Measurements from ENCODE around the gene NPRL2. TPM values are rescaled to one million over a fixed set of nuclear protein-coding genes. Genes with fewer than 3 reads are reported as not detected.

NPRL2 gene
- total RNA-seq, 1 experiment from 2014 or later = 24.1 TPM

DNA sequence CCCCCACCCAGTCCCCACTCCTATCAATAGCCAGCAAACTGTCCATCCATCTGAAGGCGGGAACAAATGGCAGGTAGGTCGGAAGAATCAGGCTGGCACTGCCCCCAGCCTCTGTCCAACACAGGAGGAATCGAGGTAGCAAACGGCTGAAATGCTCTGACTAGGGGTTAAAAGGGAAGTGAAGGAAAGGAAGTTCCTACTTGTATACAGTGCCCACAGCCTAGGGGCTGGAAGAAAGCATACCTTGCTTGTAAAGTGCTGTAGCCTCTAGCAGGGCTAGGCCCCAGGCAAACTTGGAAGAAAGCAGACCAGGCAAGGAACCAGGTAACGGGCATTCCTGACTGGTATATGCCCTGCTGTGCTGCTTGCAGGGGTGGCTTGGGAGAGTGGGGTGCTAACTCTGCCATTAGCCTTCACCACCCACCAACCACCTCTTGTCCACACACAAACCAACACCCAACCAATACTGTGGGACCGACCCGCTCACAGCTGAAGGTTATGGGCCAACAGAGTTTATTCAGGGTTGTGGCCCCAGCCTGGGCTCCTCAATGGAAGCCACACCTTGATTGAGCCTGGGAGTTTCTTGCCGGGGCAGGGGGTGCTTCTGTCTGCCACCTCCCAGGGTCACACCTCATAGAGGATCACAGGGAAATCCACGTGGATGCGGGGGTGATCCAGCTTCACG, 24.9 kb downstream of the NPRL2 start:
- DNase-seq = no peak
- H4K20me1 ChIP-seq (ENCODE audit: insufficient read depth) = no peaks in the 10 kb centered on the region; the same call in 1 of the 2 replicates
- TF ChIP-seq EZH2 (IDR thresholded peaks at IDR 0.05; ENCODE audit: low read depth) = no peak
- TF ChIP-seq, protein P1, sequence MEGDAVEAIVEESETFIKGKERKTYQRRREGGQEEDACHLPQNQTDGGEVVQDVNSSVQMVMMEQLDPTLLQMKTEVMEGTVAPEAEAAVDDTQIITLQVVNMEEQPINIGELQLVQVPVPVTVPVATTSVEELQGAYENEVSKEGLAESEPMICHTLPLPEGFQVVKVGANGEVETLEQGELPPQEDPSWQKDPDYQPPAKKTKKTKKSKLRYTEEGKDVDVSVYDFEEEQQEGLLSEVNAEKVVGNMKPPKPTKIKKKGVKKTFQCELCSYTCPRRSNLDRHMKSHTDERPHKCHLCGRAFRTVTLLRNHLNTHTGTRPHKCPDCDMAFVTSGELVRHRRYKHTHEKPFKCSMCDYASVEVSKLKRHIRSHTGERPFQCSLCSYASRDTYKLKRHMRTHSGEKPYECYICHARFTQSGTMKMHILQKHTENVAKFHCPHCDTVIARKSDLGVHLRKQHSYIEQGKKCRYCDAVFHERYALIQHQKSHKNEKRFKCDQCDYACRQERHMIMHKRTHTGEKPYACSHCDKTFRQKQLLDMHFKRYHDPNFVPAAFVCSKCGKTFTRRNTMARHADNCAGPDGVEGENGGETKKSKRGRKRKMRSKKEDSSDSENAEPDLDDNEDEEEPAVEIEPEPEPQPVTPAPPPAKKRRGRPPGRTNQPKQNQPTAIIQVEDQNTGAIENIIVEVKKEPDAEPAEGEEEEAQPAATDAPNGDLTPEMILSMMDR (conservative IDR thresholded peaks at IDR 0.05) = no peak
- H3K27me3 ChIP-seq (ENCODE audit: insufficient read depth, low read depth) = no peaks in the 10 kb centered on the region
- intact Hi-C loops (cut with micrococcal nuclease; ENCODE audit: unreplicated experiment) = no loop called here
- H3K9me3 ChIP-seq (ENCODE audit: insufficient read depth, low read depth) = no peaks in the 10 kb centered on the region
- peaks cover 21% of the 10 kb centered on the region for H3F3A ChIP-seq (ENCODE audit: insufficient read depth, low read depth)
- no peak overlapping the region for H3K27ac ChIP-seq
- POLR2A ChIA-PET (ENCODE audit: unreplicated experiment) = no interaction called here
- no peak overlapping the region for H2AFZ ChIP-seq
- H3K9me2 ChIP-seq (ENCODE audit: insufficient read depth) = no peaks in the 10 kb centered on the region
- H3K4me2 ChIP-seq = no peak overlapping the region
- BruUV-seq (replicated peaks) = no TSS peak
- peaks cover 19% of the 10 kb centered on the region for H3K79me2 ChIP-seq (ENCODE audit: low read depth)
- peaks cover 3% of the 10 kb centered on the region; the same call in 1 of the 2 replicates for H3K4me1 ChIP-seq (replicated peaks; ENCODE audit: insufficient read depth)
- H3K36me3 ChIP-seq (ENCODE audit: low read depth) = no peaks in the 10 kb centered on the region
- CTCF ChIA-PET = interaction anchor here (1.6 kb wide), 1 partner anchor 22 kb away, joined by 4 read pairs; the partner anchor contains the start of gene HYAL1
- H3K4me3 ChIP-seq = no peak overlapping the region

DNA sequence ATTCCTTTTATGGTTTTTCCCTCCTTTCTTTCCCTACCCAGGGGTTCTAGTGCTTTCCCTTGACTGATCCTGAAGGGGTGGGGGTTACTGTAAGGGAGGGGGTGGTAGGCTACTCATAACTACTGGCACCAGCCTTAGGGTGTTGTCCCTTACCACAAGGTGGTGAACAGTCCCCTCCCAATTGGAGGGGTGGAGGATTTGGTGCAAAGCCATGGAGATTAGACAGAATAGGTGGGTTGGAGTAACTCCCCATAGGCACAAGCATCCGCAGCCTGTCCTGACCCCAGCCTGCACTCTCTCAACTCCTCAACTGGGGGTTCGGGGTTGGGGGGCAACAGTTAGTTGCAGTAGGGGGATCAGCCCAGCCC, 25.5 kb downstream of the NPRL2 start:
- POLR2A ChIA-PET (ENCODE audit: unreplicated experiment) = no interaction called here
- H3K36me3 ChIP-seq (ENCODE audit: low read depth) = no peaks in the 10 kb centered on the region
- peaks cover 24% of the 10 kb centered on the region for H3K79me2 ChIP-seq (ENCODE audit: low read depth)

DNA sequence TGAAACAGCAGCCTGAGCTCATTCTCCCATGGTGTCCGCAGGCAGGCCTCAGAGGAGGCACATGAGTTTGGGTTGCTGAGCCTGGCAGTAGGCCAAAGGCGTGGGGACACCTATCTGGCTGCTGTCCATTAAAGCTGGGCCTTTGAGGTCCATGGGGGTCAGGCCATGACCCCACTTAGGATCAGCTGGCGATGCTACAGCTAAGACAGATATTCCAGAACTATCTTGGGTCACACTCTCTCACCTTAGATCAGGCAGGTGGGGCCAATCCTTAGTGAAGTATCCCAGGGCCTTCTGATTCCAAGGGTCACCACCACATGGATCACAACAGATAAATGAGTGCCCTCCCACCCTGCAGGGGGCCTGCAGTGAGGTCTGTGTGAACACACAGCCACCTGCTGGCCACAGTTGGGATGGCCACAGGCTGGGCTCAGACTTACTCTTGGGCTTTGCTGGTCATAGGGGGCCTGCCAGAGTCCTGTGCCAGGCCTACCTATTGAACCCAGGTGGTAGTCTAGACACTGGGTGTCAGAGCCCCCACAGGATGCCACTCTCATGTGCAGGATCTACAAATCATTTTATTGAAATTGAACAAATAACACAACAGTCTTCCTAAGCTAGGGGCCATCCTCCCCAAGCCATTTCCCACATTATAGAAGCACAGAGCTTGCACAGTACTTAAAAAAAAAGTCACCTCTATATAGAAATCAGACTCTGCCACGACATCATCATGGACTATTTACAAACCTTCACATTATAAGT, 26.0 kb downstream of the NPRL2 start:
- H3K27me3 ChIP-seq (ENCODE audit: insufficient read depth, low read depth) = no peaks in the 10 kb centered on the region
- H4K20me1 ChIP-seq (ENCODE audit: insufficient read depth) = peaks cover 4% of the 10 kb centered on the region; the same call in 1 of the 2 replicates
- H3K79me2 ChIP-seq (ENCODE audit: low read depth) = peaks cover 30% of the 10 kb centered on the region
- peaks cover 1% of the 10 kb centered on the region; the same call in 1 of the 2 replicates for H3K36me3 ChIP-seq (ENCODE audit: low read depth)
- H3K4me2 ChIP-seq = no peak overlapping the region
- H3K27ac ChIP-seq = no peak overlapping the region
- H3K9me2 ChIP-seq (ENCODE audit: insufficient read depth) = no peaks in the 10 kb centered on the region
- no peaks in the 10 kb centered on the region for H3K9me3 ChIP-seq (ENCODE audit: insufficient read depth, low read depth)
- intact Hi-C loops (cut with micrococcal nuclease; ENCODE audit: unreplicated experiment) = loop anchor here (1.0 kb wide), 3 partner anchors 50 to 97 kb away; no protein-coding TSS in a partner anchor
- POLR2A ChIA-PET (ENCODE audit: unreplicated experiment) = interaction anchor here (0.5 to 0.6 kb wide), 2 partner anchors 11 to 48 kb away, joined by 5 to 12 read pairs; no protein-coding TSS in a partner anchor
- H3K4me1 ChIP-seq (replicated peaks; ENCODE audit: insufficient read depth) = peaks cover 10% of the 10 kb centered on the region
- no peak for TF ChIP-seq EZH2 (IDR thresholded peaks at IDR 0.05; ENCODE audit: low read depth)
- TF ChIP-seq, protein P1 (conservative IDR thresholded peaks at IDR 0.05) = peak; percentile 88
- H3K4me3 ChIP-seq = no peak overlapping the region
- CTCF ChIA-PET = interaction anchor here (0.5 to 1.6 kb wide), 4 partner anchors 21 to 98 kb away, joined by 3 to 10 read pairs (median 4); partner anchors contain the start of gene HYAL1
- H3F3A ChIP-seq (ENCODE audit: insufficient read depth, low read depth) = peaks cover 15% of the 10 kb centered on the region
- no TSS peak for BruUV-seq (replicated peaks)
- no peak overlapping the region for H2AFZ ChIP-seq
- DNase-seq = peak; percentile 45 to 68

More for the DNA sequence above, 25.5 kb downstream of the NPRL2 start:
- Histone ChIP-seq H3K4me1 (replicated peaks; ENCODE audit: insufficient read depth) (peaks cover 7% of the 10 kb centered on the region), H3K9me2 (ENCODE audit: insufficient read depth) (no peaks in the 10 kb centered on the region), H3K4me2 (no peak overlapping the region), H3K9me3 (ENCODE audit: insufficient read depth, low read depth) (no peaks in the 10 kb centered on the region), H4K20me1 (ENCODE audit: insufficient read depth) (peaks cover 3% of the 10 kb centered on the region; the same call in 1 of the 2 replicates), H2AFZ (no peak overlapping the region), H3F3A (ENCODE audit: insufficient read depth, low read depth) (peaks cover 21% of the 10 kb centered on the region), H3K27me3 (ENCODE audit: insufficient read depth, low read depth) (no peaks in the 10 kb centered on the region), H3K27ac (no peak overlapping the region), H3K4me3 (no peak overlapping the region)
- CTCF ChIA-PET = interaction anchor here (1.6 kb wide), 1 partner anchor 22 kb away, joined by 4 read pairs; the partner anchor contains the start of gene HYAL1
- TF ChIP-seq, protein P1 (conservative IDR thresholded peaks at IDR 0.05) = no peak
- no peak for TF ChIP-seq EZH2 (IDR thresholded peaks at IDR 0.05; ENCODE audit: low read depth)
- intact Hi-C loops (cut with micrococcal nuclease; ENCODE audit: unreplicated experiment) = no loop called here
- no TSS peak for BruUV-seq (replicated peaks)
- DNase-seq = no peak

All from PC-9 (cell line).